ENCODE data around the gene EFCC1.

The EFCC1 gene

GRCh38 chr3:128969993-128970739 lies 30.9 kb upstream of the EFCC1 start:
- Histone ChIP-seq H3K9me3 (no peaks in the 10 kb centered on the region), H3K4me1 (peaks cover 0 to 9% (median 2%) of the 10 kb centered on the region in 4 donors), H3K36me3 (no peaks in the 10 kb centered on the region), H3K27ac (no peak overlapping the region), H3K4me3 (no peak overlapping the region), H3K27me3 (no peaks in the 10 kb centered on the region)
- intact Hi-C loops (cut with DNase I; ENCODE audit: low total_unique reads) = loop anchor here (5.0 to 10.0 kb wide), 2 partner anchors 135 to 277 kb away; partner anchors contain the start of gene COPG1
- peak in 1 of 2 donors; percentile 35 for DNase-seq
- peak; percentile 81 to 86 for TF ChIP-seq CTCF (IDR thresholded peaks at IDR 0.05)

- intact Hi-C loops (cut with DNase I; ENCODE audit: low total_unique reads) = loop anchor here (10.0 kb wide), 1 partner anchor 134 kb away; no protein-coding TSS in a partner anchor
- H3K9me3 ChIP-seq = no peaks in the 10 kb centered on the region
- no peak for TF ChIP-seq CTCF (IDR thresholded peaks at IDR 0.05)
- no peak overlapping the region for H3K27ac ChIP-seq
- H3K27me3 ChIP-seq = no peaks in the 10 kb centered on the region
- no peaks in the 10 kb centered on the region for H3K36me3 ChIP-seq
- H3K4me1 ChIP-seq = peaks cover 0 to 9% (median 2%) of the 10 kb centered on the region in 4 donors
- DNase-seq = no peak
- no peak overlapping the region for H3K4me3 ChIP-seq
Measured at GRCh38 chr3:128970740-128971047, 30.4 kb upstream of the EFCC1 start.

GRCh38 chr3:128971421-128972100 lies 29.5 kb upstream of the EFCC1 start:
- Histone ChIP-seq H3K27ac (no peak overlapping the region), H3K9me3 (no peaks in the 10 kb centered on the region), H3K4me3 (no peak overlapping the region), H3K36me3 (no peaks in the 10 kb centered on the region), H3K4me1 (peaks cover 0 to 9% (median 2%) of the 10 kb centered on the region in 4 donors), H3K27me3 (no peaks in the 10 kb centered on the region)
- TF ChIP-seq CTCF (IDR thresholded peaks at IDR 0.05) = no peak
- no peak for DNase-seq
- intact Hi-C loops (cut with DNase I; ENCODE audit: low total_unique reads) = loop anchor here (10.0 kb wide), 1 partner anchor 133 kb away; no protein-coding TSS in a partner anchor

GRCh38 chr3:128973988-128974564 lies 27.0 kb upstream of the EFCC1 start:
- H3K4me3 ChIP-seq = no peak overlapping the region
- peaks cover 0 to 8% of the 10 kb centered on the region in 2 donors for H3K27me3 ChIP-seq
- TF ChIP-seq CTCF (IDR thresholded peaks at IDR 0.05) = no peak
- H3K36me3 ChIP-seq = no peaks in the 10 kb centered on the region
- H3K4me1 ChIP-seq = peaks cover 0 to 9% (median 2%) of the 10 kb centered on the region in 4 donors
- intact Hi-C loops (cut with DNase I; ENCODE audit: low total_unique reads) = loop anchor here (10.0 kb wide), 1 partner anchor 131 kb away; no protein-coding TSS in a partner anchor
- no peak overlapping the region for H3K27ac ChIP-seq
- no peak for DNase-seq
- no peaks in the 10 kb centered on the region for H3K9me3 ChIP-seq

- intact Hi-C loops (cut with DNase I; ENCODE audit: low total_unique reads) = loop anchor here (10.0 kb wide), 1 partner anchor 130 kb away; no protein-coding TSS in a partner anchor
- Histone ChIP-seq H3K4me1 (peaks cover 0 to 9% (median 2%) of the 10 kb centered on the region in 4 donors), H3K9me3 (no peaks in the 10 kb centered on the region), H3K27ac (no peak overlapping the region), H3K27me3 (peaks cover 0 to 8% of the 10 kb centered on the region in 2 donors), H3K36me3 (no peaks in the 10 kb centered on the region), H3K4me3 (no peak overlapping the region)
- DNase-seq = no peak
- no peak for TF ChIP-seq CTCF (IDR thresholded peaks at IDR 0.05)
Measured at GRCh38 chr3:128975276-128975675, 25.8 kb upstream of the EFCC1 start.
